ENCODE data around the gene BOLA3. TPM values are rescaled to one million over a fixed set of nuclear protein-coding genes. Genes with fewer than 3 reads are reported as not detected.

Gene BOLA3
- total and polyA plus RNA-seq, 10 of the 15 experiments (the other 5 are each of a cell fraction or from before 2014, with no cell fraction given): 62.6 to 300 (median 134) TPM

DNA sequence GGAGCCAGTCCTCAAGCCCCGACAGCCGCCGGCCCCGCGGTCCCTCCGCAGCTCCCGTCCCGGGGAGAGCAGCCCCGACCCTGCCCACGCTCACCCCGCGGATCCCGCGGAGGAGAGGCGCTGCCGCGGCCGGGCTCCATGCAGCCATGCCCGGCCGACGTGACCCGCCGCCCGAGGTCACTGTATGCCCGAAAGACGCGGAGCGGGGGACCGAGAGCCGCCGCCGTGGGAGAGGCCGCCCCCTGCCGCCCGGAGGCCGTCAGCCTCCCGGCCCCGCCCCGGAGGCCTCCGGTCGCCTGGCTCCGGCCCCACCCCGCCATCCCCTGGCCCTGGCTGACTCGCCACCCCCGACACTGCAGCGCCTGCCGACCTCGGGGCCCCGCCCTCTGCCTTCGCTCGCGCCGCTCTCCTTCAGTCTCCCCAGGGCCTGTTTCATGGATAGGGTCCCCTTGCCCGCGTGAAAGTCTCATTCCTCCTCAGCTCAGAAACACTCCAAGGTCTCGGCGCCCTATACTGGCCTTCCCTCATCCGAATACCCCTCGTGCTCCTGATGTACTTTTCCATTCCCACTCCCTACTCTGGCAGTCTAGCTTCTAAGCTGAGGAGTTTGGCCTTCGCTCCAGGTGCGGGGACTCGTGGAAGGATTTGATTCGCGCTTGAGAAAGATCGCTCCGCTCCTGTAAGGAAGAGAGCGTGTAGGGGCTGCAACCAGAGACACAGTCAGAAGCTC is at the start of gene BOLA3 (continued):
- TF ChIP-seq, protein P1, sequence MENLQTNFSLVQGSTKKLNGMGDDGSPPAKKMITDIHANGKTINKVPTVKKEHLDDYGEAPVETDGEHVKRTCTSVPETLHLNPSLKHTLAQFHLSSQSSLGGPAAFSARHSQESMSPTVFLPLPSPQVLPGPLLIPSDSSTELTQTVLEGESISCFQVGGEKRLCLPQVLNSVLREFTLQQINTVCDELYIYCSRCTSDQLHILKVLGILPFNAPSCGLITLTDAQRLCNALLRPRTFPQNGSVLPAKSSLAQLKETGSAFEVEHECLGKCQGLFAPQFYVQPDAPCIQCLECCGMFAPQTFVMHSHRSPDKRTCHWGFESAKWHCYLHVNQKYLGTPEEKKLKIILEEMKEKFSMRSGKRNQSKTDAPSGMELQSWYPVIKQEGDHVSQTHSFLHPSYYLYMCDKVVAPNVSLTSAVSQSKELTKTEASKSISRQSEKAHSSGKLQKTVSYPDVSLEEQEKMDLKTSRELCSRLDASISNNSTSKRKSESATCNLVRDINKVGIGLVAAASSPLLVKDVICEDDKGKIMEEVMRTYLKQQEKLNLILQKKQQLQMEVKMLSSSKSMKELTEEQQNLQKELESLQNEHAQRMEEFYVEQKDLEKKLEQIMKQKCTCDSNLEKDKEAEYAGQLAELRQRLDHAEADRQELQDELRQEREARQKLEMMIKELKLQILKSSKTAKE (IDR thresholded peaks at IDR 0.05; ENCODE audit: low read depth, poor library complexity, severe bottlenecking): no peak
- TF ChIP-seq ETV6 (conservative IDR thresholded peaks at IDR 0.05 in 1 of 2, IDR thresholded peaks at IDR 0.05 in 1 of 2; ENCODE audit: borderline replicate concordance in 1 of 2, low read depth in 1 of 2) (no peak), RAD21 (IDR thresholded peaks at IDR 0.05; ENCODE audit: insufficient read depth, low read depth, low read length) (peak; percentile 48), YBX1 (IDR thresholded peaks at IDR 0.05) (no peak), NFYA (IDR thresholded peaks at IDR 0.05; ENCODE audit: borderline replicate concordance, low read depth, low read length) (no peak), YY1 (IDR thresholded peaks at IDR 0.05; ENCODE audit: low read depth, low read length) (peak; percentile 94), POLR2AphosphoS5 (IDR thresholded peaks at IDR 0.05; ENCODE audit: low read length) (peak; percentile 66; the same call in 1 of the 2 replicates), NRF1 (conservative IDR thresholded peaks at IDR 0.05; ENCODE audit: low read depth, low read length) (no peak), ZBED1 (IDR thresholded peaks at IDR 0.05; ENCODE audit: borderline replicate concordance) (no peak), SUZ12 (IDR thresholded peaks at IDR 0.05; ENCODE audit: unreplicated experiment) (no peak), BRCA1 (IDR thresholded peaks at IDR 0.05; ENCODE audit: low read depth, low read length) (no peak), RFX5 (IDR thresholded peaks at IDR 0.05; ENCODE audit: low read depth, low read length) (no peak), ZZZ3 (IDR thresholded peaks at IDR 0.05; ENCODE audit: control insufficient read depth, insufficient read length, low read depth) (no peak), BHLHE40 (IDR thresholded peaks at IDR 0.05; ENCODE audit: borderline replicate concordance in 1 of 2, low read depth in 2 of 2, low read length in 1 of 2) (peak; percentile 48 to 73; a peak in 3 of 4 replicates), KAT2A (conservative IDR thresholded peaks at IDR 0.05; ENCODE audit: control insufficient read depth, low read depth, low read length) (no peak), ZNF217 (IDR thresholded peaks at IDR 0.05) (0 out of 2 replicates have a peak, but pooled peaks have one; percentile 22), TCF7 (IDR thresholded peaks at IDR 0.05; ENCODE audit: borderline replicate concordance) (no peak), SIN3A (IDR thresholded peaks at IDR 0.05; ENCODE audit: low read depth, low read length) (0 out of 2 replicates have a peak, but pooled peaks have one; percentile 17), GABPA (IDR thresholded peaks at IDR 0.05; ENCODE audit: low read depth) (no peak), ZNF622 (IDR thresholded peaks at IDR 0.05) (no peak; the same call in 1 of the 2 replicates), IKZF2 (IDR thresholded peaks at IDR 0.05) (no peak), STAT1 (conservative IDR thresholded peaks at IDR 0.05) (no peak)
- TF ChIP-seq, protein P2, sequence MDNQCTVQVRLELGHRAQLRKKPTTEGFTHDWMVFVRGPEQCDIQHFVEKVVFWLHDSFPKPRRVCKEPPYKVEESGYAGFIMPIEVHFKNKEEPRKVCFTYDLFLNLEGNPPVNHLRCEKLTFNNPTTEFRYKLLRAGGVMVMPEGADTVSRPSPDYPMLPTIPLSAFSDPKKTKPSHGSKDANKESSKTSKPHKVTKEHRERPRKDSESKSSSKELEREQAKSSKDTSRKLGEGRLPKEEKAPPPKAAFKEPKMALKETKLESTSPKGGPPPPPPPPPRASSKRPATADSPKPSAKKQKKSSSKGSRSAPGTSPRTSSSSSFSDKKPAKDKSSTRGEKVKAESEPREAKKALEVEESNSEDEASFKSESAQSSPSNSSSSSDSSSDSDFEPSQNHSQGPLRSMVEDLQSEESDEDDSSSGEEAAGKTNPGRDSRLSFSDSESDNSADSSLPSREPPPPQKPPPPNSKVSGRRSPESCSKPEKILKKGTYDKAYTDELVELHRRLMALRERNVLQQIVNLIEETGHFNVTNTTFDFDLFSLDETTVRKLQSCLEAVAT (IDR thresholded peaks at IDR 0.05): no peak
- TF ChIP-seq, protein P3, sequence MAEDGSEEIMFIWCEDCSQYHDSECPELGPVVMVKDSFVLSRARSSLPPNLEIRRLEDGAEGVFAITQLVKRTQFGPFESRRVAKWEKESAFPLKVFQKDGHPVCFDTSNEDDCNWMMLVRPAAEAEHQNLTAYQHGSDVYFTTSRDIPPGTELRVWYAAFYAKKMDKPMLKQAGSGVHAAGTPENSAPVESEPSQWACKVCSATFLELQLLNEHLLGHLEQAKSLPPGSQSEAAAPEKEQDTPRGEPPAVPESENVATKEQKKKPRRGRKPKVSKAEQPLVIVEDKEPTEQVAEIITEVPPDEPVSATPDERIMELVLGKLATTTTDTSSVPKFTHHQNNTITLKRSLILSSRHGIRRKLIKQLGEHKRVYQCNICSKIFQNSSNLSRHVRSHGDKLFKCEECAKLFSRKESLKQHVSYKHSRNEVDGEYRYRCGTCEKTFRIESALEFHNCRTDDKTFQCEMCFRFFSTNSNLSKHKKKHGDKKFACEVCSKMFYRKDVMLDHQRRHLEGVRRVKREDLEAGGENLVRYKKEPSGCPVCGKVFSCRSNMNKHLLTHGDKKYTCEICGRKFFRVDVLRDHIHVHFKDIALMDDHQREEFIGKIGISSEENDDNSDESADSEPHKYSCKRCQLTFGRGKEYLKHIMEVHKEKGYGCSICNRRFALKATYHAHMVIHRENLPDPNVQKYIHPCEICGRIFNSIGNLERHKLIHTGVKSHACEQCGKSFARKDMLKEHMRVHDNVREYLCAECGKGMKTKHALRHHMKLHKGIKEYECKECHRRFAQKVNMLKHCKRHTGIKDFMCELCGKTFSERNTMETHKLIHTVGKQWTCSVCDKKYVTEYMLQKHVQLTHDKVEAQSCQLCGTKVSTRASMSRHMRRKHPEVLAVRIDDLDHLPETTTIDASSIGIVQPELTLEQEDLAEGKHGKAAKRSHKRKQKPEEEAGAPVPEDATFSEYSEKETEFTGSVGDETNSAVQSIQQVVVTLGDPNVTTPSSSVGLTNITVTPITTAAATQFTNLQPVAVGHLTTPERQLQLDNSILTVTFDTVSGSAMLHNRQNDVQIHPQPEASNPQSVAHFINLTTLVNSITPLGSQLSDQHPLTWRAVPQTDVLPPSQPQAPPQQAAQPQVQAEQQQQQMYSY (CRISPR knock-in tag; IDR thresholded peaks at IDR 0.05): no peak
